Psoas muscle (tissue), 8 donors: Measurements from ENCODE around the gene SLCO3A1. TPM values are rescaled to one million over a fixed set of nuclear protein-coding genes. Genes with fewer than 3 reads are reported as not detected.

ENCODE experiments used
- ATAC-seq, 4 donors: fragments of 200-7000 bp; cut with Tn5 transposase; one replicate each; pipeline ENCODE4 v1.9.1; 2020; ENCODE audit warnings: moderate library complexity in 3 of 4, mild to moderate bottlenecking in 2 of 4
- DNase-seq, 2 donors: peaks; one replicate each; pipeline ENCODE4 v3.0.0-alpha.2; 2020
- H3K27ac ChIP-seq: fragments of 200-600 bp; one replicate; pipeline ENCODE4 v1.8.0; 2022
- H3K27me3 ChIP-seq, 3 donors: fragments of 200-600 bp in 1 of 3; one replicate each; pipeline versions ENCODE4 v1.6.1 to v1.8.0; 2013 to 2022; ENCODE audit warnings: low read length in 2 of 3, mild to moderate bottlenecking in 2 of 3, moderate library complexity in 1 of 3; ENCODE audit not compliant: insufficient read depth in 3 of 3
- H3K36me3 ChIP-seq, 2 donors: fragments of 200-600 bp in 1 of 2; one replicate each; pipeline versions ENCODE4 v1.6.1 to v1.8.0; 2013 to 2022; ENCODE audit warnings: low read depth in 1 of 2, mild to moderate bottlenecking in 1 of 2, moderate library complexity in 1 of 2; ENCODE audit not compliant: insufficient read depth in 1 of 2
- H3K4me1 ChIP-seq: fragments of 200-600 bp; one replicate; pipeline ENCODE4 v1.8.0; 2022
- H3K4me3 ChIP-seq: fragments of 200-600 bp; one replicate; pipeline ENCODE4 v1.8.0; 2022; ENCODE audit warnings: mild to moderate bottlenecking
- H3K9me3 ChIP-seq: fragments of 200-600 bp; one replicate; pipeline ENCODE4 v1.8.0; 2022
- WGBS, 3 donors: extraction: QIAGEN DNeasy Blood & Tissue Kit; methylation state at CpG; one replicate each; pipeline versions ENCODE4 v1.1.6 to v1.1.7; 2013; 5-methylcytosine and 5-hydroxymethylcytosine counted together
- intact Hi-C, 2 donors: fragments of 100-400 bp; cut with DNase I; formaldehyde crosslinking; loops; one replicate each; pipeline versions ENCODE4 v1.11.0 to v1.14.2; 2022
- polyA plus RNA-seq, 3 donors: library from polyadenylated mRNA; stranded (reverse); fragments of 200-250 nt; gene quantifications; one replicate each; pipeline ENCODE4 v1.2.3, GENCODE V29; 2013
- total RNA-seq, 4 donors: library from RNA; stranded (reverse); fragmentation: NEBNext Ultra II Directional in 2 of 4; extraction: Animal tissue kit (Norgen Biotek cat#: 25700) in 2 of 4; gene quantifications; one replicate each; pipeline versions ENCODE4 v1.2.1 to v1.2.4, GENCODE V29; 2021 to 2023
- TF ChIP-seq, protein P1 (sequence below): fragments of 200-600 bp; IDR thresholded peaks from one replicate; pipeline ENCODE4 v1.8.0; 2022; ENCODE audit warnings: antibody characterized with exemption
- donor health status: healthy with polysubstance abuse.
- donor health status: DM: no; HTN: no; CAD: no; lungs with moderate emphysema.
- donor health status: Bipolar disorder and iron deficiency.
- donor health status: healthy.
- donor health status: DM: yes; HTN: yes; CAD: no.
- donor health status: DM: no; HTN: no; CAD: no.
- donor health status: DM: no; HTN: no; CAD: no.
- donor health status: DM: yes; HTN: yes; CAD: no.

The SLCO3A1 gene
- total and polyA plus RNA-seq, 7 donors = 3.5 to 10.3 (median 9.4) TPM

DNA sequence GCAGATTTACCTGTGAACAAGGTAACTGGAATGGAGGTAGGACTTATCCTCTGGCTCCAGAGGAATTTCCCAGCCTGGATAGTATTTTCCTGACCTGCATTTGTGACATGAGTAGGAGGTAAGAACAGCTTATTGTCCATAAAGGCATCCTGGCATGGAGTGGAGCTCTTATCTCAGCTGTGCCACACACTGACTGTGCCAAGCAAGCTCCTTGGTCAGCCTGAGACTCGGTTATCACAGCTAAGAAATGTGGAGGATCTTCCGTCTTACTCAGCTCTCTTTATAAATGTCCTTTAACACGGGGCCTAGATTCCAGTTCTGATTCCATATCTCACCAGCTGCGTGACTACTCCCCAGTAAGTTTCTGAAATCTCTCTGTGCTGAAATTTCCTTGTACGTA lies 38.9 kb downstream of the SLCO3A1 start:
- no peak for ATAC-seq
- H3K36me3 ChIP-seq = no peaks in the 10 kb centered on the region
- H3K4me3 ChIP-seq = no peak overlapping the region
- H3K27ac ChIP-seq = no peak overlapping the region
- intact Hi-C loops = no loop called here
- no peaks in the 10 kb centered on the region for H3K27me3 ChIP-seq
- no peak for DNase-seq
- WGBS, 3 donors = 73 to 92% (median 81%) methylated on average over 5 of the region's 5 CpGs
- TF ChIP-seq, protein P1, sequence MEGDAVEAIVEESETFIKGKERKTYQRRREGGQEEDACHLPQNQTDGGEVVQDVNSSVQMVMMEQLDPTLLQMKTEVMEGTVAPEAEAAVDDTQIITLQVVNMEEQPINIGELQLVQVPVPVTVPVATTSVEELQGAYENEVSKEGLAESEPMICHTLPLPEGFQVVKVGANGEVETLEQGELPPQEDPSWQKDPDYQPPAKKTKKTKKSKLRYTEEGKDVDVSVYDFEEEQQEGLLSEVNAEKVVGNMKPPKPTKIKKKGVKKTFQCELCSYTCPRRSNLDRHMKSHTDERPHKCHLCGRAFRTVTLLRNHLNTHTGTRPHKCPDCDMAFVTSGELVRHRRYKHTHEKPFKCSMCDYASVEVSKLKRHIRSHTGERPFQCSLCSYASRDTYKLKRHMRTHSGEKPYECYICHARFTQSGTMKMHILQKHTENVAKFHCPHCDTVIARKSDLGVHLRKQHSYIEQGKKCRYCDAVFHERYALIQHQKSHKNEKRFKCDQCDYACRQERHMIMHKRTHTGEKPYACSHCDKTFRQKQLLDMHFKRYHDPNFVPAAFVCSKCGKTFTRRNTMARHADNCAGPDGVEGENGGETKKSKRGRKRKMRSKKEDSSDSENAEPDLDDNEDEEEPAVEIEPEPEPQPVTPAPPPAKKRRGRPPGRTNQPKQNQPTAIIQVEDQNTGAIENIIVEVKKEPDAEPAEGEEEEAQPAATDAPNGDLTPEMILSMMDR = no peak
- H3K4me1 ChIP-seq = peaks cover 17% of the 10 kb centered on the region
- no peaks in the 10 kb centered on the region for H3K9me3 ChIP-seq

DNA sequence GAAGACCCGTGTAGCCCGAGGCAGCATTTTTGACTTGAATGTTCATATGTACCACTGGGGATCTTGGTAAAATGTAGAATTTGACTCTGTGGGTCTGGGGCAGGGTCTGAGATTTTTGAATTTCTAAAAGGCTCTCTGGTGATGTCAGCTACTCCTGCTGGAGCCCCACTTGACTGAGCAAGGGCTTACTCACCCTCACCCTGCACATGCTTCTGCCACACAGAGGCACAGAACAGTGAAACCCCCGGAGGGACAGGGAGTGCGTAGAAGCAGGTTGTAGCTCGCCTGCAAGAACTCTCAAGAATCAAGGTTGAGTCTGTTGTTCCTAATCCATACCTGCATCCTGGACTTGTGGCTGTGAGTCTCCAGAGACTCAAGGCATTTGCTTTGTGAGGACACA lies 41.1 kb downstream of the SLCO3A1 start:
- Histone ChIP-seq H3K27ac (no peak overlapping the region), H3K9me3 (no peaks in the 10 kb centered on the region), H3K4me1 (peaks cover 10% of the 10 kb centered on the region), H3K36me3 (no peaks in the 10 kb centered on the region), H3K27me3 (no peaks in the 10 kb centered on the region), H3K4me3 (no peak overlapping the region)
- no peak for DNase-seq
- intact Hi-C loops = no loop called here
- ATAC-seq = no peak
- 90 to 93% (median 91%) methylated on average over 5 of the region's 5 CpGs for WGBS, 3 donors
- TF ChIP-seq, protein P1 = no peak

DNA sequence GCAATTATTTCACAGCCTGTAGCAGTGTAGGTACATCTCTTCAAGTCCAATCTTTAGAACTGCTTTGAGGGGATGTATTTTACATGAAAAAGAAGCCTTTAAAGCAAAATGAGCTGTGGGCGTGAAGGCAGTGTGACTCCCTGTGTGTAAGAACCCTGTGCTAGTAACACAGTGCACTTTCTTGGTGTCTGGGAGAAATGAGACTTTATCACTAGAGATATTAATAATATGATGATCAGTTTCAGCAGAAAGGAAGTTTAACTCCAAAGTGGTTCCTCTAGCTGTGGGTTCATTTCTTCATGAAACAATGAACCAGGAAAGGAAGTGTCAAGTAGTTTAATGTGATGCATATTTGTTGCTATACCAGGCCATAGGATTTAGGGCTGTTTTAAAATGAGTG lies 41.5 kb downstream of the SLCO3A1 start:
- Histone ChIP-seq H3K36me3 (no peaks in the 10 kb centered on the region), H3K4me1 (peaks cover 10% of the 10 kb centered on the region), H3K9me3 (no peaks in the 10 kb centered on the region), H3K27ac (no peak overlapping the region), H3K27me3 (no peaks in the 10 kb centered on the region), H3K4me3 (no peak overlapping the region)
- ATAC-seq (no peak), DNase-seq (no peak)
- WGBS, 3 donors = 93 to 99% (median 95%) methylated on average over 1 of the region's 1 CpG
- intact Hi-C loops = no loop called here
- TF ChIP-seq, protein P1 = no peak

DNA sequence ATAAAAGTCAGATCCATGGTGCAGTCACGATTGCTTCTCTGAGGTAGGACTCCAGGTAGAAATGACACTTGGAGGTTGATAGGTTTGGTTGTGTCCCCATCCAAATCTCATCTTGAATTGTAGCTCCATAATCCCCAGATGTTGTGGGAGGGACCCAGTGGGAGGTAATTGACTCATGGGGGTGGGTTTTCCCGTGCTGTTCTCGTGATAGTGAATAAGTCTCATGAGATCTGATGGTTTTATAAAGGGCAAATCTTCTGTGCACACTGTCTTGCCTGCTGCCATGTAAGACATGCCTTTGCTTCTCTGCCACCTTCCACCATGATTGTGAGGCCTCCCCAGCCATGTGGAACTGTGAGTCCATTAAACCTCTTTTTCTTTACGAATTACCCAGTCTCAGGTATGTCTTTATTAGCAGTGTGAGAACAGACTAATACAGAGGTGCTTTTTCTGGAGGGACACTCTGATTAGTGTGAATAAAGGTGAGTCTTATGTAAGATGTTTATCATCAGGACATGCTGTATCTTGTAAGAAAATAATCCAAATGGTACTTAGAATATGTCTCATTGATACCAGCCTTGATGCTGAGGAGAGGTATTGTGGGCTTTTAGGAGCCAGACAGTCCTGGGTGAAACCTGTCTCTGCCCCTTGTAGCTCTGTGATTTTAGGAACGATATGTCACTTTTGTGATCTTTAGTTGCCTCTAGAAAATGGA lies 43.0 kb downstream of the SLCO3A1 start:
- intact Hi-C loops = no loop called here
- no peak for DNase-seq
- Histone ChIP-seq H3K4me1 (peaks cover 10% of the 10 kb centered on the region), H3K27me3 (no peaks in the 10 kb centered on the region), H3K27ac (no peak overlapping the region), H3K4me3 (no peak overlapping the region), H3K9me3 (peaks cover 2% of the 10 kb centered on the region), H3K36me3 (no peaks in the 10 kb centered on the region)
- no peak for ATAC-seq
- 87% methylated on average over 5 of the region's 5 CpGs for WGBS, 3 donors
- TF ChIP-seq, protein P1 = no peak
